Astrocyte (in vitro differentiated cells and primary cell): ENCODE data around the gene CCSER2.

ENCODE experiments used
- EZH2 ChIP-seq: IDR thresholded peaks from 2 replicates; pipeline ENCODE4 v1.6.1; 2012; ENCODE audit warnings: mild to moderate bottlenecking, low read length, inconsistent platforms; ENCODE audit not compliant: insufficient read depth
- TF ChIP-seq, protein P1 (sequence below): IDR thresholded peaks from 2 replicates; pipeline ENCODE4 v1.5.1; 2011; ENCODE audit warnings: low read depth, mild to moderate bottlenecking, inconsistent platforms, low read length, moderate library complexity; ENCODE audit not compliant: insufficient read depth

DNA sequence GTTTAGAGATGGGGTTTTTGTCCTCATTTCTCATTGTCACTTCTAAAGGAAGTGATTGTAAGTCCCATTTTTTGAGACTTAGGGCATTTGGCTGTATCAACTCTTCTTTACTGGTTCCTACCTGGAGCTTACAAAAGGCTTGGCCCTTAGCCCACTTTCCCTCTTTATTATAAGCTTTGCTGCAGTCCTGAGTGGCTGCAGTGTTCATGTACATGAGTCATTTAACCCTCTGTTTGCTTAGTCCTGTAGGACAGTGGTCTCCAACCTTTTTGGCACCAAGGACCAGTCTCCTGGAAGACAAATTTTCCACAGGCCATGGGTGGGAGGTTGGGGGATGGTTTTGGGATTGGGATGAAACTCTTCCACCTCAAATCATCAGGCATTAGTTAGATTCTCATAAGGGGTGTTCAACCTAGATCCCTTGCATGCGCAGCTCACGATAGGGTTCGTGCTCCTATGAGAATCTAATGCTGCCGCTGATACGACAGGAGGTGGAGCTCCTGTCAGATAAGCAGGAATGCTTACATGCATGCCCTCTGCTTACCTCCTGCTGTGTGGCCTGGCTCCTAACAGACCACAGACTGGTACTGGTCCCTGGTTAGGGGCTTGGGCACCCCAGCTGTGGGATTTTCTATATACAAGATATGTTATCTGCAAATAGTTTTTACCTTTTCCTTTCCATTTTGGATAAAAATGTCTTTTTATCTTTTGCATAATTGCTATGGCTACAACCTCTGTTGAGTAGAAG lies 99.7 kb downstream of the CCSER2 start:
- TF ChIP-seq, protein P1, sequence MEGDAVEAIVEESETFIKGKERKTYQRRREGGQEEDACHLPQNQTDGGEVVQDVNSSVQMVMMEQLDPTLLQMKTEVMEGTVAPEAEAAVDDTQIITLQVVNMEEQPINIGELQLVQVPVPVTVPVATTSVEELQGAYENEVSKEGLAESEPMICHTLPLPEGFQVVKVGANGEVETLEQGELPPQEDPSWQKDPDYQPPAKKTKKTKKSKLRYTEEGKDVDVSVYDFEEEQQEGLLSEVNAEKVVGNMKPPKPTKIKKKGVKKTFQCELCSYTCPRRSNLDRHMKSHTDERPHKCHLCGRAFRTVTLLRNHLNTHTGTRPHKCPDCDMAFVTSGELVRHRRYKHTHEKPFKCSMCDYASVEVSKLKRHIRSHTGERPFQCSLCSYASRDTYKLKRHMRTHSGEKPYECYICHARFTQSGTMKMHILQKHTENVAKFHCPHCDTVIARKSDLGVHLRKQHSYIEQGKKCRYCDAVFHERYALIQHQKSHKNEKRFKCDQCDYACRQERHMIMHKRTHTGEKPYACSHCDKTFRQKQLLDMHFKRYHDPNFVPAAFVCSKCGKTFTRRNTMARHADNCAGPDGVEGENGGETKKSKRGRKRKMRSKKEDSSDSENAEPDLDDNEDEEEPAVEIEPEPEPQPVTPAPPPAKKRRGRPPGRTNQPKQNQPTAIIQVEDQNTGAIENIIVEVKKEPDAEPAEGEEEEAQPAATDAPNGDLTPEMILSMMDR: no peak
- TF ChIP-seq EZH2: no peak
